Adrenal gland (tissue), 12 donors: ENCODE data around the gene ATG16L1. TPM values are rescaled to one million over a fixed set of nuclear protein-coding genes. Genes with fewer than 3 reads are reported as not detected.
A peak's percentile ranks its signal among the peaks of the same experiment; 100 is the strongest.

Experiments
- DNase-seq, 7 donors: peaks; one replicate each; pipeline ENCODE4 v3.0.0-alpha.2; 2019 to 2020
- H3K27ac ChIP-seq, 5 donors: fragments of 200-600 bp; sonication (generic) in 4 of 5; 1 replicate in 3 of 5; 2 replicates in 2 of 5; pipeline versions ENCODE4 v1.5.1 to v1.8.0; 2016 to 2020; ENCODE audit warnings: mild to moderate bottlenecking in 1 of 5
- H3K27me3 ChIP-seq: fragments of 200-600 bp; 2 replicates; pipeline ENCODE4 v1.8.0; 2021
- H3K36me3 ChIP-seq, 2 donors: fragments of 200-600 bp; replicated peaks in 1 of 2; 1 replicate in 1 of 2; 2 replicates in 1 of 2; pipeline versions ENCODE4 v1.5.1 to v1.8.0; 2018 to 2022
- H3K4me1 ChIP-seq, 2 donors: fragments of 200-600 bp; replicated peaks in 1 of 2; 1 replicate in 1 of 2; 2 replicates in 1 of 2; pipeline versions ENCODE4 v1.5.1 to v1.8.0; 2018 to 2021
- H3K4me3 ChIP-seq, 4 donors: fragments of 200-600 bp; sonication (generic) in 3 of 4; one replicate each; pipeline ENCODE4 v1.5.1; 2016 to 2018
- H3K9me3 ChIP-seq, 3 donors: fragments of 200-600 bp; sonication (generic) in 1 of 3; replicated peaks in 1 of 3; 1 replicate in 2 of 3; 2 replicates in 1 of 3; pipeline versions ENCODE4 v1.5.1 to v1.8.0; 2016 to 2021
- POLR2A ChIP-seq, 2 donors: fragments of 450-650 bp; IDR thresholded peaks; one replicate each; pipeline ENCODE4 v1.6.1; 2017; ENCODE audit warnings: antibody characterized with exemption in 2 of 2, mild to moderate bottlenecking in 2 of 2, moderate library complexity in 1 of 2
- WGBS, 4 donors: extraction: QIAGEN DNeasy Blood & Tissue Kit in 2 of 4; methylation state at CpG; one replicate each; pipeline versions ENCODE4 v1.1.5 to v1.1.7; 2013 to 2017; 5-methylcytosine and 5-hydroxymethylcytosine counted together
- intact Hi-C, 2 donors: fragments of 100-400 bp; cut with DNase I; formaldehyde crosslinking; loops; one replicate each; pipeline versions ENCODE4 v1.14.1 to v1.15.0; 2022 to 2023
- polyA plus RNA-seq, 3 donors: library from polyadenylated mRNA; stranded (reverse); fragments of 200-250 nt in 2 of 3; fragments of 350-450 nt in 1 of 3; fragmentation: Illumina TruSeq in 1 of 3; extraction: RNeasy Lipid Tissue Mini Kit (QIAGEN cat#74804) in 1 of 3; gene quantifications; one replicate each; pipeline ENCODE4 v1.2.3, GENCODE V29; 2013 to 2014
- total RNA-seq, 9 donors: library from RNA; depleted of rRNA in 4 of 9; stranded (reverse); fragments of >200 nt in 4 of 9; fragments of 120-200 nt in 1 of 9; fragmentation: NEBNext Ultra II Directional in 1 of 9; extraction: Animal tissue kit (Norgen Biotek cat#: 25700) in 1 of 9; gene quantifications; one replicate each; pipeline versions ENCODE4 v1.1.0 to v1.2.4, GENCODE V29; 2013 to 2023
- TF ChIP-seq, protein P1 (sequence below), 6 experiments: fragments of 450-650 bp in 4 of 6; fragments of 200-600 bp in 2 of 6; sonication (generic) in 1 of 6; IDR thresholded peaks; 1 replicate in 5 of 6; 2 replicates in 1 of 6; pipeline versions ENCODE4 v1.5.1 to v1.8.0; 2016 to 2021; ENCODE audit warnings: antibody characterized with exemption in 6 of 6, mild to moderate bottlenecking in 2 of 6, moderate library complexity in 1 of 6
- donor health status: healthy with polysubstance abuse.
- donor health status: Bipolar disorder and iron deficiency.
- donor health status: DM: yes; HTN: yes; CAD: no.
- donor health status: DM: no; HTN: no; CAD: no.
- donor health status: DM: no; HTN: no; CAD: no.
- donor health status: DM: yes; HTN: yes; CAD: no.

Gene ATG16L1
- total and polyA plus RNA-seq, 12 donors, result 10.0 to 37.7 (median 22.1) TPM

DNA sequence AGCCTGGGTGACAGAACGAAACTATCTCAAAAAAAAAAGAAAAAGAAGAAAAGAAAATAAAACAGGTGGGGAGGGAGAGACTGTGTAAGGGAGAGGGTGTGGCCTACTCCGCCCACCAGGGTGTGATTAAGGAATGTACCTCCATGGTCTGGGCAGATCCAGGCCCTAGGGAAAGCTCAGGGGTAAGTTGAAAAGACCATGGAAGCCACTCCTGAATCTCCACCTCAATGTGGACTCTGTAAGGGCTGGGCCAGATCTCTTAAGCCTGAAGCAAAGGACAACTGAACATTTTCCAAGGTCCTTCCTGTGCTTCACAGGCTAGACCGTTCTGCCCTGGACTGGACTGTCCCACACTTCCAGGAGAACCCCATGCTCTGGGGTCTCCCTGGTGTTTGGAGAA, 9.7 kb upstream of the ATG16L1 start:
- Histone ChIP-seq H3K27ac (peak overlapping the region in 1 of 5 donors; percentile 34), H3K36me3 (no peaks in the 10 kb centered on the region), H3K9me3 (no peaks in the 10 kb centered on the region), H3K4me1 (no peaks in the 10 kb centered on the region), H3K27me3 (no peaks in the 10 kb centered on the region), H3K4me3 (no peak overlapping the region)
- no peak for DNase-seq
- TF ChIP-seq, protein P1, sequence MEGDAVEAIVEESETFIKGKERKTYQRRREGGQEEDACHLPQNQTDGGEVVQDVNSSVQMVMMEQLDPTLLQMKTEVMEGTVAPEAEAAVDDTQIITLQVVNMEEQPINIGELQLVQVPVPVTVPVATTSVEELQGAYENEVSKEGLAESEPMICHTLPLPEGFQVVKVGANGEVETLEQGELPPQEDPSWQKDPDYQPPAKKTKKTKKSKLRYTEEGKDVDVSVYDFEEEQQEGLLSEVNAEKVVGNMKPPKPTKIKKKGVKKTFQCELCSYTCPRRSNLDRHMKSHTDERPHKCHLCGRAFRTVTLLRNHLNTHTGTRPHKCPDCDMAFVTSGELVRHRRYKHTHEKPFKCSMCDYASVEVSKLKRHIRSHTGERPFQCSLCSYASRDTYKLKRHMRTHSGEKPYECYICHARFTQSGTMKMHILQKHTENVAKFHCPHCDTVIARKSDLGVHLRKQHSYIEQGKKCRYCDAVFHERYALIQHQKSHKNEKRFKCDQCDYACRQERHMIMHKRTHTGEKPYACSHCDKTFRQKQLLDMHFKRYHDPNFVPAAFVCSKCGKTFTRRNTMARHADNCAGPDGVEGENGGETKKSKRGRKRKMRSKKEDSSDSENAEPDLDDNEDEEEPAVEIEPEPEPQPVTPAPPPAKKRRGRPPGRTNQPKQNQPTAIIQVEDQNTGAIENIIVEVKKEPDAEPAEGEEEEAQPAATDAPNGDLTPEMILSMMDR (IDR thresholded peaks at IDR 0.05), result no peak
- TF ChIP-seq POLR2A (IDR thresholded peaks at IDR 0.05), result no peak
- WGBS, 4 donors, result 65 to 77% (median 72%) methylated on average over 2 to 3 of the region's 3 CpGs
- intact Hi-C loops, result loop anchor here in 1 of 2 donors (10.0 kb wide), 1 partner anchor 177 kb away; the partner anchor contains the start of gene INPP5D

GRCh38 chr2:233242231-233242927, 9.1 kb upstream of the ATG16L1 start:
- Histone ChIP-seq H3K4me1 (no peaks in the 10 kb centered on the region), H3K27me3 (no peaks in the 10 kb centered on the region), H3K27ac (peak overlapping the region in 1 of 5 donors; percentile 20), H3K4me3 (no peak overlapping the region), H3K36me3 (no peaks in the 10 kb centered on the region), H3K9me3 (no peaks in the 10 kb centered on the region)
- DNase-seq, result no peak
- 64 to 75% (median 69%) methylated on average over 14 of the region's 14 CpGs for WGBS, 4 donors
- TF ChIP-seq, protein P1 (IDR thresholded peaks at IDR 0.05), result no peak
- TF ChIP-seq POLR2A (IDR thresholded peaks at IDR 0.05), result no peak
- intact Hi-C loops, result loop anchor here in 1 of 2 donors (10.0 kb wide), 1 partner anchor 178 kb away; the partner anchor contains the start of gene INPP5D

DNA sequence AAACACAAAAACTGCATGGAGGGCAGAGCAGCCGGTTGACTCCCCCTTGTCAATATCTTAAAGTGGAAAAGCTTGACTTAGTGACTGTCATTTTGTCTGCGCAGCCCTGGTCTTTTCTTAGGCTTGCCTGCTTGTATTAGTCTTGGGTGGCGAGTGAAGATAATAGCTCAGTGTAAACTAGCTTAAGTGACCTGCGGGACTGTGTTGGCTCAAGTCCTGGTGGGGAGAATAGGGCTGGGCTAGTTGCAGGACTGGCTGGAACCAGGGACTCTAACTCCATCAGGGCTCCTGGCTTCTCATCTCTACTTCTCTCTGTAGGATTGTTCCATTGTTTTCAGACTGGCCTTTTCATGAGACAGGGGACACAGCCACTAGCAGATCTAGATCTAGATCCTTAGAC, 8.1 kb upstream of the ATG16L1 start:
- Histone ChIP-seq H3K9me3 (no peaks in the 10 kb centered on the region), H3K27ac (no peak overlapping the region), H3K4me1 (no peaks in the 10 kb centered on the region), H3K27me3 (no peaks in the 10 kb centered on the region), H3K4me3 (no peak overlapping the region), H3K36me3 (no peaks in the 10 kb centered on the region)
- intact Hi-C loops, result loop anchor here in 1 of 2 donors (10.0 kb wide), 1 partner anchor 179 kb away; the partner anchor contains the start of gene INPP5D
- WGBS, 4 donors, result 75 to 83% (median 79%) methylated on average over 4 of the region's 4 CpGs
- TF ChIP-seq POLR2A (IDR thresholded peaks at IDR 0.05), result no peak
- TF ChIP-seq, protein P1 (IDR thresholded peaks at IDR 0.05), result no peak
- DNase-seq, result no peak

GRCh38 chr2:233244818-233245217, 6.7 kb upstream of the ATG16L1 start:
- Histone ChIP-seq H3K27ac (no peak overlapping the region), H3K9me3 (no peaks in the 10 kb centered on the region), H3K4me3 (no peak overlapping the region), H3K27me3 (no peaks in the 10 kb centered on the region), H3K36me3 (no peaks in the 10 kb centered on the region), H3K4me1 (no peaks in the 10 kb centered on the region)
- TF ChIP-seq, protein P1 (IDR thresholded peaks at IDR 0.05), result no peak
- TF ChIP-seq POLR2A (IDR thresholded peaks at IDR 0.05), result no peak
- no peak for DNase-seq
- WGBS, 4 donors, result 38 to 57% (median 53%) methylated on average over 5 of the region's 5 CpGs
- intact Hi-C loops, result loop anchor here in 1 of 2 donors (10.0 kb wide), 1 partner anchor 180 kb away; the partner anchor contains the start of gene INPP5D
